Hematopoietic multipotent progenitor cell treated with erythropoietin and hydrocortisone succinate and interleukin-3 and kit ligand, for 17 days (in vitro differentiated cells): Measurements from ENCODE around the gene NKX2-2.

Experiments used
- DNase-seq: peaks from one replicate; pipeline ENCODE4 v3.0.0-alpha.2; 2015; ENCODE audit warnings: low spot score

NKX2-2 gene

GRCh38 chr20:21521596-21522480, 8.0 kb upstream of the NKX2-2 start:
- DNase-seq = no peak

DNA sequence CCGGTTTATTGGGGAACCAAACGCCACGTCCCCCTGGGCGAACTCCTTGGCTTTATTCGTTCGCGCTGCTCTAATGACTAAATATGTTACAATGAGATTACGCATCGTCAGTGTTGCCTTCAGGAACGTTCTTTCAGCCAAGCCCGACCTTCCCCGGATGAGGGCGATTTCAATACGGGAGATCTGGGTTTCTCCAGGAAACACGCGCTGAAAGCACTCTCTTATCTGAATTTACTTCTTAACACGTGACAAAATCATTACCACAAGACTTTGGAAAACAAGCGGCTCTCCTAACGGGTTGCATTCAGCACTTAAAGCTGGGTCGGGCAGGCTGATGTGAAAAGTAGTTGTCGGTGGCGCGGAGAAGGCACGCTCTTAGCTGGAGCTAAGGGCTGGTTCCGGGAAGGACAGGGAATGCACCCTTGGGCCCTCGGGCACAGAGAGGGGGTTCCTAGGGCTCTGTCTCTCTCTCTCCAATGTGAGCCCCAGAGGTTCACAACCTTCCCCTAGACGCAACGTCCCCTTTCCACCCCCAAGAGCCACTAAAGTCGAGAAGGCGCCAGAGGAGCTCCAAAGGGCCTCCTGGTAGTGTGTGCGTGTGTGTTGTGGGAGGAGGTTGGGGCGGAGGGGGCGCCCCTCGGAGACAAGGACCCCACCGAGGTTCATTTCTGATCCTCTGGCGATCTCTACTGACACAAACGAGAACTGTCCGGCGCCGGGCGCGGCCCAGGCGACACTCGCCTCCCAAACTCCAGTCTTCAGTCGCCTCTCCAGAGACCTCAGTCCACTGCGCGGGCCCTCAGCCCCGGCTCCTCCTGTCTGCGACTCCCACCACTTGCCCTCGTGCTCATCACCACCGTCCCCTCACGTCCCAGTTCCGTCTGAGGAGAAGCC, 7.1 kb upstream of the NKX2-2 start:
- no peak for DNase-seq

DNA sequence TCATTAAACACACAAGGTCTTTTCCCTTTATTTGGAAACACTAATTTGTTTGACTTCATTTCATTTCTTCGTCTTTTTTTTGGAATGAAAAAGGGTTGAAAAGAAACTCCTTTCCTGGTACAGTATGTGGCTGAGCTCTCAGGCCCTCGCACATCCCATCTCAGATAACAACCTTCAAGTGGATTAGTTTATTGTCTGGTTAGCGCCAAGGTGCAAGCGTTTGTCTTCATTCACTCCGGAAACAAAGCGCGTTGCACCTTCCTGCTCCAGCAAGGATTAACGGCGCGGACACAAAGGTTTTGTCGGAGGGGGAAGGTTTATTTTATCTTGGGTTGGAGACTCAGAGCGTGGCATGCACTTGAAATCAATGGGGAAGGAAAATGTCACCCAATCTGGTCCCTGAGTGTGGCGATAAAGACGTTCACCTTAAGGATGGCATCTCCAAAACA, 5.3 kb upstream of the NKX2-2 start:
- DNase-seq = no peak

DNA sequence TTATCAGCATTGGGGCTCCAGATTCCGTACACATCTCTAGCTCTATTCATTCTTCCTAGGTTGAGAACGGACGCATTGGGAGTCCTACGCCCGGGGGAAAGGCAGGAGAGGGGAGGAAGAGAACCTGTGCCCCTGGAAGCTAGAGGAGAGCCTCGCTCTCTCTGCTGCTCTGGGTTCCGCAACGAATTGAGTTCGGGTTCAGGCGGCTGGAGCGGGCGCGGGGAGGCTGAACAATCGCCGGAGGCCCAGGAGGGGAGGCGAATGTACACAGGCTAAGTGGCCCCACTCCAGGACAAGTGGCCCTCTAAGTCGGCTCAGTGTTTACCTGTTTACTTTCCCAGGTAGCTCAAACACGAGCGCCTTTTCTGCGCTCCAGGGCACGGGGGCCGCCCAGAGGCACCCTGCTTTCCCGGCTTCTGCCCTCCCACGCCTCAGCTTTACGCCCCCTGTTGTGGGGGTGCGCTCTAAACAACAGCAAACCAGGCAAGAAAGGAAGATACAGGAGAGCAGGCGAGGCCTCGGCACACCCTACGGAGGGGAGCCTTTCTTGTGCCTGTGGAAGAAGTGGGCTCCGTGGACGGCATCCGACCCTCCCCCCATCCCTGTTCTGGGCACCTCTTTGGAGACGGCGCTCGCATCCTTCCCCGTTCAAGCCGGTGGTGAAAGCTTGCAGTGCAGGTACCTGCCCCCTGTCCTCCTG, 4.6 kb upstream of the NKX2-2 start:
- no peak for DNase-seq

DNA sequence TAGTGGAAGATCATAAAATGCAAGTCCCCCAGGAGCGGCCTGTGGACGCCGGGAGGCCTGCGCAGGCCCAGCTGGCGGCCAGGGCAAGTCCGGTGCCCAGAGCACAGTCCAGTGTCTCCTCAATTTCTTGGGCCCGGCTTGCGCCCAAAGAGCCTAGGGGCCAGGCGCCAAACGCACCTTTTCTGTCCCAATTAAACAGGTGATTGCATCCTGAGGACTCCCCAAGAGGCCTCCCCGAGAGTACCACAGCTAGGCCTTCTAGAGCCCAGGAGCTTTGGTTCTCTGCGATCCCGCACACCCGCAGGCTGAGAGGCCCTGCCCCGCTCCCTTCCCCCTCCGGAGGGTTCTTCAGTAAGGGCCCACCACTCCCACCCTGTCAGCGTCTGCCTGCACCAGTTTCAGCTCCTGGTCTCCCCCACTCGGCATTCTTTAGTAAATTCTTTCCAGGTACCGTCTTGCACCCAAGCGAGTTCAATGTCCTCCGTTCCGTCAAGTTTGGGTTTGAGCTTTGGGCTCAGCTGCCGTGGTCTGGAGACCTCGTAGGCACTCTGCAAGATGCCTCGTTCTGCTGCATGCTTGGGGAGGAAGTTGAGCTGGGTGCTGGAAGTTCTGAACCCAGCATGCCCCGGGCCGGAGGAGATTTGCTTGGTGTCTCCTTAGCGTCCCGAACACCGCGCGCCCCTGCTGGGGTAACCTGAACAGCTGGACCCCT, 3.9 kb upstream of the NKX2-2 start:
- DNase-seq = no peak

DNA sequence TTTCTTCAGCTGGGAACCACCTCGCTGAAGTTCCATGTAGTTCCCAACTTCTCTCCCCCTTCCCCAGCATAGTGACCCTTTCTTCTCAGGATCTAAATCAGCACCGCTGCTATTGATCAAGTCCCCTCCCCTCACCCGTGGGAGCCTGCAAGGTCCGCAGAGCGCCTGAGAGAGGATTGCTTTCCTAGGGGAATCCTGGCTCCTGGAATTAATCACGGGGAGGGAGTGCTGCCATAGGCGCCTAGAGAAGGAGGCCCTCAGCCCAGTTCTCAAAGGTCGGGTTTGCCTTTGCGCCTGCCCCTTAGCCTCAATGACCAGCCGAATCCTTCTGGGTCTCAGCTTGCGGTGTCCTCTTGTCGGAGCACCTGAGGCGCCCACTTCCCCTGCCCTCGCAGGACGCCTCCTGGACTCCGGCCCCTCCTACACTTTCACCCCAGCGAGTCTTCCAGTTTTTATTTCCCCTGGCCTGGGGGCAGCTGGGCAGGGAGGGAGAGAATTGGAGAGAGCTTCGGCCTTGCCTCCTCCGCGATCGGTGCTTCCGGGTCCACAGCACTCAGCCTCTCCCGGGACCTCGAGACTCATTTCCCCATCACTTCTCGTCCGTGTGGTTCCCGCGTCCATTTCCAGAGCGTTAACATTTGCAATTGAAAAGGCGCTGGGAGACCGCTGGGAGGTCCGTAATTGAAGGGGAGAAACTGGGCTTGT, 3.1 kb upstream of the NKX2-2 start:
- no peak for DNase-seq

GRCh38 chr20:21516180-21516567, 2.3 kb upstream of the NKX2-2 start:
- DNase-seq = no peak

DNA sequence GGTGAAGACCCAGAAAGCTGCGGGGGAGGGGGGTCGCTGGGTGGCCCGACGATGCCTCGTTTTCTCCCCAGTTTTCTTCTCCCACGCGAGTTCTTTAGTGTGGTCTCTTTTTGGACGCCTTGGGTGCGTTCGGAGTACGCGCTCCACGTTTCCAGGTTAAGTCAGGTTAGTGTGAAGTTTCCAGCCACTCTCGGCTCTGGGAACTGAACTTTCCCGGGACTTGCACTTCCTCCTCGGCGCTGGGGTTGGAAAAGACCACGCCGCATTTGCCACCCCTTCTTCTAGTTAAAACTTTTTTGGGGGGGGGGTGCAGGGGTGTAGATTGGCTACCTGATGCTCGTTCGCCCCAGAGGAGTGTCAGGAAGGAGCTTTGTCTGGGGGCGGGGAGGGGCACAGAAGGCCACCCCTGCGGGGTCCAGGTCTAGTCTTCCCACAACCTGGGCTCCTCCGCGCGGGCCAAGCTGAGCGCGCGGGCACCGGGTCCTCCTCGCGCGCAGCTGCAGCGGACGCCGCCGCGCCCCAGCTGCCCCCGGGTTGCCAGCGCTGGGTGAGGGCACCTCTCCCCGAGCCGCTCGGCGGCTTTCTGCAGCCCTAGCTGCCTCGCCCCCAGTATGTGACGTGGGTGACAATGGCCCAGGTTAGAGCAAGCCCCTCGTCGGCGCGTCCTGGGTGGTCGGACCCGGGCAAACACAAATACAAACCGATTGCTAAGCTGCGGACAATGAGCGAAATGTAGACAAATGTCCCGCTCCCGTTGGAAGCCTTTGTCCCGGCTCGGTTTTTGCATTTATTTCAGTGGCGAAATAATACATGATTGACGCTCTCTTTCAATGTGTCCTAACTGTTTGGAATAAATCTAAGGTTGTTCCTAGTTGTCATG, 1.7 kb upstream of the NKX2-2 start:
- no peak for DNase-seq

GRCh38 chr20:21514553-21515251, 838 bp upstream of the NKX2-2 start:
- DNase-seq = no peak

DNA sequence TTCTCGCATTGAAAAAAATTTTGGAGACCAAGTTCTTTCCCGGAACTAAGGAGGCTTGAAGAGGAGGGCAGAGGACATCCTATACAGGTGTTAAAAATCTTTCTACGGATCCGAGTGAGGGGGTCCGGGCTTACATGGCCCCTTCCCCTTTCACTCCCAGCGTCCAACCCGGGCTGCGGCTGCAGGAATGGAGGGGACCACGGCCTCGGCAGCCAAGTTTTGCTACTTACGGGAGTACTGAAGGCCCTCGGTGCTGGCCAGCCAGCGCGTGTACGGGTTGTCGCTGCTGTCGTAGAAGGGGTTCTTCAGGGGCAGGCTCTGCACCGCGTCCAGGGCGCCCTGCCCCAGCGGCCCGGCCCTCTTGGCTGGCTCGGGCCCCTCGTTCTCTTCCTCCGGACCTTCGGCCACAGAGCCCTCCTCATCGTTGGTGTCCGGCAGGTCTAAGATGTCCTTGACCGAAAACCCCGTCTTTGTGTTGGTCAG, 642 bp downstream of the NKX2-2 start:
- DNase-seq = no peak

DNA sequence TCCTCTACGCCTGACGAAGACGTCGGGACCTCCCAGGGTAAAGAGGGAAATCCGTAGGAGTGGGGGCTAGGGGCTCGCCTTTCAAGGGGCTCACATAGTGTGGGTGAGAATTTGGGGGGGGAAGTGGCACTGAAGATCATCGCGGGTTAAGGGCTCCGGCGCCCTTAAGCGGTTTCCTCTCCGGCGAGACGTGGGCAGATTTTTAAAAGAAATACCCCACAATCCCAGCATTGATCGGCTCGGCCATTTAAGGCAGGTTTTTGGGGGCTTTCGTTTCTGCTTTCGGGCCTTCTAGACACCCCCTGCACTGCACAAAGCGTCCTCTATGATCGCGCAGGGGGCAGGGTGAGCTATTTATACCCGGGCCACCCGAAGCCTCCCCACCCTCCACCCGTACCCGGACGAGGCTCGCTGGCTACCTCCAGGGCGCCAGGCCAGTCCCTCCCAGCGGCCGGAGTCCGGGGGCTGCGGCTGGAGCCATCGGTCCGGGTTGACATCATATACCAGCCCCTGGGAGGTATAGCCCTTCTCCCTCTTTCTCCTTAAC, 1.2 kb downstream of the NKX2-2 start:
- DNase-seq = no peak

- DNase-seq = no peak
Observed at GRCh38 chr20:21511850-21512633, 1.8 kb downstream of the NKX2-2 start.

DNA sequence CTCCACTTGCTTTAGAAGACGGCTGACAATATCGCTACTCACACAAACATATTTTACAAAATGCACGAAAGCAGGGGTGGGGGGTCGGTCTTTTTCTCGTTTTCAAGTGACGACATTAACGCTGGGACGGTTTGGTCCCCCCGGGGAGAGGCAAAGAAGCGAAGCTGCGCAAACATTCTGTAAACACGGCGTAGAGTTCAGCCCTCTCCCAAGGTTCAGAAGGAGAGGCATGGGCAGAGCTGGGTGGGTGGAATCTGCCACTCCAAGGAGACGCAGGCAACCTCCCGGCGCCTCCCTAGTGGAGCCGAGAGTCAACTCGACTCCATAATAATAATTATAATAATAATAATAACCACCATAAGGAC, 2.4 kb downstream of the NKX2-2 start:
- DNase-seq = no peak

DNA sequence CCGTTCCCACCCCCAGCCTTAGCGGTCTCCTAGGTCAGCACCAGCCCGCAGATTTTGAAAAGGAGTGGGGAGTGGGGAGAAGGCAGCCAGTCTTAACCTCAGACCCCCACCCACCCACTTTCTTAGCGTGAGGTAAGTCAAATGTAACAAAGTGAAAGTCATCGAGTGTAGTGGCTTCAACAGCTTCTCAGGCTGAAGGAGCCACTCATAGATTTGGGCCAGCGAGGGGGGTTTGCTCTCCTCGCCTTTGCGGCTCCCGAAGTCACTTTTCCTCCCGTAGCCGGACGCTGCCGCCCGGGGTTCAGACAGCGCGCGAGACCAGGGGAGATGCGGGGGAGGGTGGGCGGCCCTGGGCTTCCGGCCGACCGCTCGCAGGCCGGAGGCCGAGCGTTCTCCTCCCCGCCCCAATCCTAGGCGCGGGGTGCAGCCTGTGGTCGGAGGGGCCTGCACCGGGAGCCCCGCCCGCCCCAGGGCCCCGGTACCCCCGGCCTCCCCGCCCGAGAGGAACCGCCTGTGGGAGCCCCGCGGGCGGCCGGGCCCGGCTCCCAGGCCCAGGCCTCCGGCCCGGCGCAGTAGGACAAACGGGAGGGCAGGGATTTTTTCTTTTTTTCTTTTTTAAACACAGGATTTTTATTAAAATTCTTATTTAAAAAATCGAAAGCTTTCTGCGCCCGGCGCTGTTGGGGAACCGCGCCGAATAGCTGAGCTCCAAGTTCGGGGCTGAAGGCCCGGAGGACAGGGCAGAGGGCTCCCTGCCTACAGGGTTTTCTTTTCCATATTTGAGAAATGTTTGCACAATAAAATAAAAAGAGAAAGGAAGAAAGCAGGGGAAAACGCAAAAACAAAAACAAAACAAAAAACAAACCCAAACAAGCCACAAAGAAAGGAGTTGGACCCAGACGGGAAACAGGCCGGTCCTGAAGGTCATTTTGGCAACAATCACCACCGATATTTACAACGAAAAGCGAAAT, 3.2 kb downstream of the NKX2-2 start:
- no peak for DNase-seq

DNA sequence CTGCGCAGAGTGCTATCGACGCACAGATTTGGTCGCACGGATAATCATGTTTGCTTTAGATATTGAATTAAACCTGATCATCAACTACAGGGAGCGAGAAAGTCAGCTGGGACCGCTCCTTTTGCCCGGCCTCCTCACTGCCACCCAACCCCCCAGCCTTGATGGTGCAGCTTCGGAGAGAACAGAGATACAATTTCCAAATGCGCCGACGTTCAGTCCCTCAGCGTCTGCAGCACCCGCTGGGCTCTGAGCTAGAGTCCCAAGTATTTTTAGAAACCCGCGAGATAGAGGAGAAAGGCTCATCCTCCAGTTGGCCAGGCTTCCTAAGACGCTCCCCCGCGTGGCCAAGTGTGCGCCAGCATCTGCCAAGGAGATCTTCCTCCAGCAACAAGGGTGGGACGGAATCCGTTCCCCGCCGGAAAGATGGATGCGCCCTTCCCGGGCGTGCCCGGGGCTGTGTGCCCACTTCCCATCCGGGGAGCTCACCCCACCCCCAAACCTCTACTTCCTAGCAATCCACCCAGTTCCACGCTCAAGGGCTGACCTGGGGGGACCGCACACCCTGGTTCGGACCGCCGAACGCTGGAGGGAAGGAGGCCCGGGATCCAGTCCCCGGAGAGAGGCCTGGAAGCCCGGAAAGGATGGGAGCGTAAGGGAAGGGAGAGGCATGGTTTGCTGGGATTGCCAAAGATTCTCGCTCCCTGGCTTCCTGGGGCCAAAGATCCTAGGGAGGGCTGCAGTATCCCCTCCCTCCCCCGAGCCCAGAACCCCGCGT, 4.1 kb downstream of the NKX2-2 start:
- no peak for DNase-seq

DNA sequence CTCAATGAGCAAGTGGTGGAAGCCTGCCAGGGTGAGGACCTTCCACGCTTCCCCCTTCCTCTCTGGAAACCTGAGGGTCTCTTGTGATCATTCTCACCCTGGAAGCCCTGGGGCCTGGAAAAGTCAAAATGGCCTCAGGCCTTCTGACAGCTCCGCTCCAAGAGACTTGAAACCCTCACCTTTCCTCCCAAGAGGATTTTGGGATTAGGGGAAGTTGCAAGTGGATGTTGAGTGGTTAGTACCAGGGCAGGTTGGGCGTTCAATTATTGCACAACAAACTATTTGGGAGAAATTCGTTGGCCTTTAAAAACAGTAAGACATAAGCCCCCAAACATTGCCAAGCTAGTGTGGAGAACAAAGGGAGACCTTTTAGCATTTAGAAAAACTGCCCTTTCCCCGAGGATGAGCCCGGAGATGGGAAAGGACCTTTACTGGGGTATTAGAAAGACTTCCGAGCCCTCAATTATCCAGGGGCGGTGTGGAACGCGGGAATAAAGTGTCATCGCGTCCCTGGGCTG, 4.7 kb downstream of the NKX2-2 start:
- DNase-seq = no peak
